Thyroid gland (tissue), 4 donors: ENCODE data around the gene MLNR.

Experiments
- POLR2A ChIP-seq, 2 donors: fragments of 450-650 bp; IDR thresholded peaks; one replicate each; pipeline ENCODE4 v1.6.1; 2017; ENCODE audit warnings: antibody characterized with exemption in 2 of 2, mild to moderate bottlenecking in 2 of 2, moderate library complexity in 1 of 2
- TF ChIP-seq, protein P1 (sequence below), 6 experiments: fragments of 200-600 bp in 3 of 6; fragments of 450-650 bp in 3 of 6; sonication (generic) in 3 of 6; IDR thresholded peaks; one replicate each; pipeline ENCODE4 v1.5.1; 2016 to 2019; ENCODE audit warnings: antibody characterized with exemption in 6 of 6, mild to moderate bottlenecking in 2 of 6, inconsistent platforms in 1 of 6, moderate library complexity in 1 of 6

DNA sequence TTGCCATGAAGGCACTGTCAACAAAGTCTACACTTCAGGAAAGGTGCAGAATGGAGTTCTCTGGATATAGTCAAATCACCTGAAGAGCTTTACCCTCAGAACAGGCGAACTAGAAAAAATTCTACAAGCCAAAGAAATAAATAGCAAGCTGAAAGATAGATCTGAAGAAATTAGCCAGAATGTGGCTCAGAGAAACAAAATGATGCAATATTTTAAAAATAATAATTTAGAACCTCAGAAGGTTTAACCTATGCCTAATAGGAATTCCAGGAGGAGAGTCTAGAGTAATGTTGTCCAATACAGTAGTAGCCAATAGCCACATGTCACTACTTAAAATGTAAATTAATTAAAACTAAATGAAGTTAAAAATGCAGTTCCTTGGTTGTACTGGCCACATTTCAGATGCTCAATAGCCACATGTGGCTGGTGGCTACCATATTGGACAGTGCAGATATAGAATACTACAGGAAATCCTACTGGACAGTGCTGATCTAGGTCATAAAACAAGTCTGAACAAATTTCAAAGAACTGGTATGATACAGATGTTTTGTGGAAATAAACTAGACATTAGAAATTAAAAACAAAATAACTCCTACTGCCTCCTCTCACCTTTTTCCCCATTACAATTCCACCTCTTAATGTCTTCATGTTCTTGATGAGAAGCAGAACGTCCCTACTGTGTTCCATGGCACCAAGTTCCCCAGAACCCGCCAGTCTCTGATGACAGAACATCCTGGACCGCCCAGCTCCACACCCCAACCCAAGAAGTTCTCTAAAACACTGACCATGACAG lies 26.9 kb downstream of the MLNR start:
- TF ChIP-seq, protein P1, sequence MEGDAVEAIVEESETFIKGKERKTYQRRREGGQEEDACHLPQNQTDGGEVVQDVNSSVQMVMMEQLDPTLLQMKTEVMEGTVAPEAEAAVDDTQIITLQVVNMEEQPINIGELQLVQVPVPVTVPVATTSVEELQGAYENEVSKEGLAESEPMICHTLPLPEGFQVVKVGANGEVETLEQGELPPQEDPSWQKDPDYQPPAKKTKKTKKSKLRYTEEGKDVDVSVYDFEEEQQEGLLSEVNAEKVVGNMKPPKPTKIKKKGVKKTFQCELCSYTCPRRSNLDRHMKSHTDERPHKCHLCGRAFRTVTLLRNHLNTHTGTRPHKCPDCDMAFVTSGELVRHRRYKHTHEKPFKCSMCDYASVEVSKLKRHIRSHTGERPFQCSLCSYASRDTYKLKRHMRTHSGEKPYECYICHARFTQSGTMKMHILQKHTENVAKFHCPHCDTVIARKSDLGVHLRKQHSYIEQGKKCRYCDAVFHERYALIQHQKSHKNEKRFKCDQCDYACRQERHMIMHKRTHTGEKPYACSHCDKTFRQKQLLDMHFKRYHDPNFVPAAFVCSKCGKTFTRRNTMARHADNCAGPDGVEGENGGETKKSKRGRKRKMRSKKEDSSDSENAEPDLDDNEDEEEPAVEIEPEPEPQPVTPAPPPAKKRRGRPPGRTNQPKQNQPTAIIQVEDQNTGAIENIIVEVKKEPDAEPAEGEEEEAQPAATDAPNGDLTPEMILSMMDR (IDR thresholded peaks at IDR 0.05), result no peak
- TF ChIP-seq POLR2A (IDR thresholded peaks at IDR 0.05), result no peak
